ENCODE measurements around the gene ARMC9.

DNA sequence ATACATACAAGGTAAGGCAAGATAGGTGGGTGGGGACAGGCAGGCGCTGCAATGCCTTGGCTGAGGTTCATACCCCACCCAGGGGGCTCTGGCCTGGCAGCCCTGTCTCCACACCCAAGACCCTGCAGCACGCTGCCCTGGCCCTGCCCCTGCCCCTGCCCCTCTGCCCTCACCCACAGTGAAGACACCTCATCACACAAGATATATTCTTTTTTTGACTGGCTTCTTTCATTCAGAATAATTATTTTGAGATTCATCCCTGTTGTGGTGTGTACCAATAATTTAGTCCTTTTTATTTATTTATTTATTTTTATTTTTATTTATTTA, 185.6 kb downstream of the ARMC9 start:
- TF ChIP-seq, protein P1, sequence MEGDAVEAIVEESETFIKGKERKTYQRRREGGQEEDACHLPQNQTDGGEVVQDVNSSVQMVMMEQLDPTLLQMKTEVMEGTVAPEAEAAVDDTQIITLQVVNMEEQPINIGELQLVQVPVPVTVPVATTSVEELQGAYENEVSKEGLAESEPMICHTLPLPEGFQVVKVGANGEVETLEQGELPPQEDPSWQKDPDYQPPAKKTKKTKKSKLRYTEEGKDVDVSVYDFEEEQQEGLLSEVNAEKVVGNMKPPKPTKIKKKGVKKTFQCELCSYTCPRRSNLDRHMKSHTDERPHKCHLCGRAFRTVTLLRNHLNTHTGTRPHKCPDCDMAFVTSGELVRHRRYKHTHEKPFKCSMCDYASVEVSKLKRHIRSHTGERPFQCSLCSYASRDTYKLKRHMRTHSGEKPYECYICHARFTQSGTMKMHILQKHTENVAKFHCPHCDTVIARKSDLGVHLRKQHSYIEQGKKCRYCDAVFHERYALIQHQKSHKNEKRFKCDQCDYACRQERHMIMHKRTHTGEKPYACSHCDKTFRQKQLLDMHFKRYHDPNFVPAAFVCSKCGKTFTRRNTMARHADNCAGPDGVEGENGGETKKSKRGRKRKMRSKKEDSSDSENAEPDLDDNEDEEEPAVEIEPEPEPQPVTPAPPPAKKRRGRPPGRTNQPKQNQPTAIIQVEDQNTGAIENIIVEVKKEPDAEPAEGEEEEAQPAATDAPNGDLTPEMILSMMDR (IDR thresholded peaks at IDR 0.05) = no peak
- TF ChIP-seq POLR2A (IDR thresholded peaks at IDR 0.05) = no peak

Measured in body of pancreas (tissue), 4 donors.